Liver (tissue), 9 donors: ENCODE measurements around the gene RNF144A. TPM values are rescaled to one million over a fixed set of nuclear protein-coding genes. Genes with fewer than 3 reads are reported as not detected.

ENCODE experiments used
- DNase-seq: peaks from one replicate; pipeline ENCODE4 v3.0.0-alpha.2; 2017; ENCODE audit warnings: low spot score
- H3K27ac ChIP-seq, 2 donors: one replicate each; pipeline ENCODE4 v1.7.0; 2013; ENCODE audit warnings: inconsistent platforms in 2 of 2, low read length in 2 of 2, control low read depth in 1 of 2, low read depth in 1 of 2, mild to moderate bottlenecking in 1 of 2
- H3K27me3 ChIP-seq, 4 donors: one replicate each; pipeline versions ENCODE4 v1.6.1 to v1.7.0; 2013; ENCODE audit warnings: low read length in 3 of 4, inconsistent platforms in 1 of 4, mild to moderate bottlenecking in 1 of 4, moderate library complexity in 1 of 4; ENCODE audit not compliant: control insufficient read depth in 4 of 4, insufficient read depth in 4 of 4
- H3K36me3 ChIP-seq, 4 donors: one replicate each; pipeline versions ENCODE4 v1.6.1 to v1.7.0; 2013; ENCODE audit warnings: low read length in 3 of 4, mild to moderate bottlenecking in 3 of 4, low read depth in 1 of 4, moderate library complexity in 1 of 4; ENCODE audit not compliant: control insufficient read depth in 4 of 4, insufficient read depth in 3 of 4
- H3K4me1 ChIP-seq, 4 donors: one replicate each; pipeline versions ENCODE4 v1.6.1 to v1.7.0; 2013; ENCODE audit warnings: low read length in 3 of 4, mild to moderate bottlenecking in 3 of 4, moderate library complexity in 1 of 4; ENCODE audit not compliant: control insufficient read depth in 4 of 4, insufficient read depth in 4 of 4
- H3K4me3 ChIP-seq, 3 donors: one replicate each; pipeline versions ENCODE4 v1.6.1 to v1.7.0; 2013; ENCODE audit warnings: low read length in 3 of 3, control low read depth in 1 of 3, low read depth in 1 of 3, mild to moderate bottlenecking in 1 of 3
- H3K9ac ChIP-seq, 2 donors: one replicate each; pipeline ENCODE4 v1.7.0; 2013; ENCODE audit warnings: low read length in 2 of 2, mild to moderate bottlenecking in 2 of 2, moderate library complexity in 2 of 2, control low read depth in 1 of 2, low read depth in 1 of 2
- H3K9me3 ChIP-seq, 4 donors: one replicate each; pipeline versions ENCODE4 v1.6.1 to v1.7.0; 2013; ENCODE audit warnings: low read length in 3 of 4; ENCODE audit not compliant: control insufficient read depth in 4 of 4
- CTCF ChIP-seq: fragments of 150-350 bp; IDR thresholded peaks from 2 replicates; pipeline ENCODE4 v1.5.1; 2017; ENCODE audit warnings: improper control_type of control experiment, low read depth, low read length; ENCODE audit not compliant: missing input control
- EGR1 ChIP-seq, 2 donors: IDR thresholded peaks; 2 replicates each; pipeline ENCODE4 v1.6.1; 2016 to 2018; ENCODE audit warnings: antibody characterized with exemption in 2 of 2, low read depth in 2 of 2
- FOXA1 ChIP-seq: IDR thresholded peaks from 2 replicates; pipeline ENCODE4 v1.6.1; 2016; ENCODE audit warnings: antibody characterized with exemption
- FOXA2 ChIP-seq: IDR thresholded peaks from 2 replicates; pipeline ENCODE4 v1.6.1; 2016; ENCODE audit warnings: antibody characterized with exemption
- HNF4A ChIP-seq, 2 donors: conservative IDR thresholded peaks; 2 replicates each; pipeline ENCODE4 v1.6.1; 2016; ENCODE audit warnings: antibody characterized with exemption in 2 of 2, mild to moderate bottlenecking in 2 of 2
- MAX ChIP-seq: IDR thresholded peaks from 2 replicates; pipeline ENCODE4 v1.6.1; 2016; ENCODE audit warnings: antibody characterized with exemption
- NR2F2 ChIP-seq: IDR thresholded peaks from 2 replicates; pipeline ENCODE4 v1.6.1; 2016; ENCODE audit warnings: antibody characterized with exemption
- RAD21 ChIP-seq, 2 donors: IDR thresholded peaks; 2 replicates each; pipeline ENCODE4 v1.6.1; 2016; ENCODE audit warnings: antibody characterized with exemption in 2 of 2, mild to moderate bottlenecking in 2 of 2
- RXRA ChIP-seq, 2 donors: IDR thresholded peaks; 2 replicates each; pipeline ENCODE4 v1.6.1; 2017 to 2018; ENCODE audit warnings: antibody characterized with exemption in 2 of 2, mild to moderate bottlenecking in 1 of 2
- SP1 ChIP-seq: IDR thresholded peaks from 2 replicates; pipeline ENCODE4 v1.6.1; 2018; ENCODE audit warnings: antibody characterized with exemption, mild to moderate bottlenecking
- TAF1 ChIP-seq: conservative IDR thresholded peaks from 2 replicates; pipeline ENCODE4 v1.6.1; 2016; ENCODE audit warnings: antibody characterized with exemption, mild to moderate bottlenecking
- YY1 ChIP-seq: IDR thresholded peaks from 2 replicates; pipeline ENCODE4 v1.6.1; 2016; ENCODE audit warnings: antibody characterized with exemption, mild to moderate bottlenecking
- WGBS: extraction: QIAGEN DNeasy Blood & Tissue Kit; methylation state at CpG from one replicate; pipeline ENCODE4 v1.1.7; 2013; 5-methylcytosine and 5-hydroxymethylcytosine counted together
- polyA plus RNA-seq, 2 donors: library from polyadenylated mRNA; stranded (reverse) in 1 of 2; unstranded in 1 of 2; fragments of 200-250 nt in 1 of 2; fragments of >200 nt in 1 of 2; fragmentation: Nextera tagmentation in 1 of 2; extraction: Ambion mirVana in 1 of 2; gene quantifications; one replicate each; pipeline versions ENCODE4 v1.2.1 to v1.2.3, GENCODE V29; 2013 to 2015
- total RNA-seq, 2 donors: library from RNA; depleted of rRNA; stranded (reverse); fragments of >200 nt; gene quantifications; one replicate each; pipeline ENCODE4 v1.2.3, GENCODE V29; 2014
- donor health status: healthy.
- donor health status: healthy.
- donor health status: healthy.
- donor health status: healthy.
- donor health status: healthy.

Gene RNF144A
- total and polyA plus RNA-seq, 4 donors: 1.0 to 10.4 (median 2.3) TPM

- Histone ChIP-seq H3K9me3 (no peaks in the 10 kb centered on the region), H3K36me3 (no peaks in the 10 kb centered on the region), H3K4me1 (peaks cover 6 to 12% (median 7%) of the 10 kb centered on the region in 4 donors), H3K27me3 (no peaks in the 10 kb centered on the region), H3K9ac (no peak overlapping the region), H3K27ac (no peak overlapping the region), H3K4me3 (no peak overlapping the region)
- peak; percentile 48 for DNase-seq
- TF ChIP-seq RAD21 (IDR thresholded peaks at IDR 0.05) (no peak), NR2F2 (peak; percentile 85), RXRA (IDR thresholded peaks at IDR 0.05) (peak; percentile 37 to 58), HNF4A (conservative IDR thresholded peaks at IDR 0.05) (peak in 1 of 2 donors; percentile 64)
- WGBS: 43% methylated on average over 11 of the region's 11 CpGs
These were observed 4.2 kb downstream of the RNF144A start for GRCh38 chr2:6921321-6921922.

- 61% methylated on average over 8 of the region's 8 CpGs for WGBS
- H3K4me3 ChIP-seq: no peak overlapping the region
- H3K9me3 ChIP-seq: no peaks in the 10 kb centered on the region
- TF ChIP-seq YY1 (no peak), RAD21 (IDR thresholded peaks at IDR 0.05) (peak in 1 of 2 donors; percentile 31)
- no peak for DNase-seq
- no peaks in the 10 kb centered on the region for H3K36me3 ChIP-seq
- H3K9ac ChIP-seq: no peak overlapping the region
- peaks cover 4 to 12% (median 6%) of the 10 kb centered on the region in 4 donors for H3K4me1 ChIP-seq
- H3K27me3 ChIP-seq: no peaks in the 10 kb centered on the region
- no peak overlapping the region for H3K27ac ChIP-seq
These were observed 5.0 kb downstream of the RNF144A start for GRCh38 chr2:6922201-6922656.

- no peak for DNase-seq
- no peak for TF ChIP-seq YY1
- no peak for TF ChIP-seq EGR1 (IDR thresholded peaks at IDR 0.05; ENCODE audit: low read depth in 2 of 2)
- TF ChIP-seq SP1: no peak
- TF ChIP-seq RXRA (IDR thresholded peaks at IDR 0.05): no peak
- TF ChIP-seq CTCF: no peak
- no peak for TF ChIP-seq FOXA2
- TF ChIP-seq TAF1: no peak
- no peak for TF ChIP-seq FOXA1
- no peak for TF ChIP-seq MAX
- H3K27ac ChIP-seq: no peak overlapping the region
- 84% methylated on average over 10 of the region's 10 CpGs for WGBS
- no peak overlapping the region for H3K4me3 ChIP-seq
- peaks cover 0 to 5% (median 4%) of the 10 kb centered on the region in 4 donors for H3K4me1 ChIP-seq
- H3K9me3 ChIP-seq: no peaks in the 10 kb centered on the region
- H3K36me3 ChIP-seq: no peaks in the 10 kb centered on the region
- H3K27me3 ChIP-seq: no peaks in the 10 kb centered on the region
- H3K9ac ChIP-seq: no peak overlapping the region
These were observed 6.1 kb downstream of the RNF144A start for GRCh38 chr2:6923319-6923718.
